Endothelial cell of umbilical vein (primary cell): ENCODE results near the gene GNE. TPM values are rescaled to one million over a fixed set of nuclear protein-coding genes. Genes with fewer than 3 reads are reported as not detected.

Experiments
- BruUV-seq: library from RNA; stranded (reverse); fragments of 400-500 nt; replicated peaks from 2 replicates; lab custom pipeline; 2021; lab: Mats Ljungman, UMichigan
- CTCF ChIA-PET: fragments of 300-600, 350-600 bp; sonication (Branson Sonifier 250); formaldehyde crosslinking; loops from one replicate; lab custom pipeline; 2021; ENCODE audit warnings: antibody characterized with exemption, inconsistent platforms; lab: Charles Lee
- POLR2A ChIA-PET: fragments of 300-600, 350-600 bp; sonication (Branson Sonifier 250); formaldehyde crosslinking; loops from one replicate; lab custom pipeline; 2021; ENCODE audit warnings: antibody characterized with exemption, inconsistent platforms; lab: Charles Lee
- DNase-seq: peaks from one replicate; pipeline ENCODE4 v3.0.0-alpha.2; 2011; ENCODE audit warnings: low read depth, low spot score
- FAIRE-seq: peaks from 2 replicates; lab custom pipeline; 2011; peaks lifted over from hg19 to GRCh38; lab: Jason Lieb, UNC
- H2AFZ ChIP-seq: 2 replicates; pipeline ENCODE4 v1.6.0; 2012; ENCODE audit warnings: low read depth, low read length, control low read depth, inconsistent platforms
- H3K27ac ChIP-seq: 2 replicates; pipeline ENCODE4 v1.5.1; 2011; ENCODE audit warnings: low read depth, mild to moderate bottlenecking, control low read depth, low read length, moderate library complexity; ENCODE audit not compliant: insufficient read depth
- H3K27me3 ChIP-seq, 2 experiments: 2 replicates each; pipeline versions ENCODE4 v1.6.0 to v1.6.1; 2011; ENCODE audit warnings: low read length in 2 of 2, mixed read lengths in 1 of 2; ENCODE audit not compliant: control insufficient read depth in 2 of 2, insufficient read depth in 2 of 2
- H3K36me3 ChIP-seq, 2 experiments: 2 replicates in 1 of 2; 3 replicates in 1 of 2; pipeline ENCODE4 v1.5.1; 2011; ENCODE audit warnings: low read length in 2 of 2, mild to moderate bottlenecking in 1 of 2, moderate library complexity in 1 of 2; ENCODE audit not compliant: control insufficient read depth in 2 of 2, insufficient read depth in 2 of 2; ENCODE audit errors: extremely low read depth in 1 of 2
- H3K4me1 ChIP-seq: 3 replicates; pipeline ENCODE4 v1.5.1; 2011; ENCODE audit warnings: mild to moderate bottlenecking, low read length; ENCODE audit not compliant: control insufficient read depth, insufficient read depth; ENCODE audit errors: extremely low read depth
- H3K4me2 ChIP-seq: 2 replicates; pipeline ENCODE4 v1.6.1; 2011; ENCODE audit warnings: low read length, control low read depth, mixed read lengths; ENCODE audit not compliant: insufficient read depth
- H3K4me3 ChIP-seq, 3 experiments: fragments of 200-600 bp in 1 of 3; sonication (generic), shearing (Covaris generic) in 1 of 3; replicated peaks in 1 of 3; 2 replicates each; pipeline ENCODE4 v1.5.1; 2011 to 2016; ENCODE audit warnings: control low read depth in 3 of 3, low read length in 3 of 3, mild to moderate bottlenecking in 2 of 3, inconsistent platforms in 1 of 3, low read depth in 1 of 3, moderate library complexity in 1 of 3; ENCODE audit not compliant: insufficient read depth in 1 of 3
- H3K79me2 ChIP-seq: 2 replicates; pipeline ENCODE4 v1.6.0; 2012; ENCODE audit warnings: low read length, inconsistent platforms; ENCODE audit not compliant: control insufficient read depth, insufficient read depth
- H3K9ac ChIP-seq: replicated peaks from 2 replicates; pipeline ENCODE3; 2011; ENCODE audit warnings: low read length, control low read depth; ENCODE audit not compliant: insufficient read depth; ENCODE audit errors: extremely low read depth
- H3K9me1 ChIP-seq: replicated peaks from 3 replicates; pipeline ENCODE4 v1.6.0; 2011; ENCODE audit warnings: mild to moderate bottlenecking, low read length; ENCODE audit not compliant: control insufficient read depth, insufficient read depth; ENCODE audit errors: extremely low read depth
- H3K9me3 ChIP-seq: replicated peaks from 2 replicates; pipeline ENCODE4 v1.5.1; 2012; ENCODE audit warnings: low read length, inconsistent platforms; ENCODE audit not compliant: control insufficient read depth, insufficient read depth
- H4K20me1 ChIP-seq: replicated peaks from 2 replicates; pipeline ENCODE3; 2011; ENCODE audit warnings: mild to moderate bottlenecking, low read length; ENCODE audit not compliant: control insufficient read depth, insufficient read depth; ENCODE audit errors: extremely low read depth
- EZH2 ChIP-seq: IDR thresholded peaks from 2 replicates; pipeline ENCODE4 v1.6.1; 2012; ENCODE audit warnings: borderline replicate concordance, low read depth, mild to moderate bottlenecking, moderate library complexity, low read length, inconsistent platforms; ENCODE audit not compliant: severe bottlenecking
- FOS ChIP-seq: IDR thresholded peaks from 2 replicates; pipeline ENCODE4 v1.6.1; 2011; ENCODE audit warnings: mild to moderate bottlenecking, low read length, moderate library complexity, borderline replicate concordance; ENCODE audit not compliant: insufficient read depth
- GATA2 ChIP-seq: IDR thresholded peaks from 2 replicates; pipeline ENCODE4 v1.7.0; 2011; ENCODE audit warnings: low read depth, mild to moderate bottlenecking, moderate library complexity, mixed read lengths, low read length; ENCODE audit not compliant: insufficient read length, insufficient read depth
- JUN ChIP-seq: IDR thresholded peaks from 2 replicates; pipeline ENCODE4 v1.6.1; 2011; ENCODE audit warnings: borderline replicate concordance, low read depth; ENCODE audit not compliant: insufficient read length, insufficient read depth
- POLR2A ChIP-seq: IDR thresholded peaks from 2 replicates; pipeline ENCODE4 v1.6.1; 2012; ENCODE audit warnings: low read depth, mild to moderate bottlenecking, control low read depth, low read length
- POLR2AphosphoS5 ChIP-seq: IDR thresholded peaks from 2 replicates; pipeline ENCODE4 v1.6.1; 2012; ENCODE audit warnings: low read depth, mild to moderate bottlenecking, control low read depth, low read length, moderate library complexity; ENCODE audit not compliant: insufficient read depth
- dilution Hi-C: fragments of 300-500 bp; cut with MboI; formaldehyde crosslinking; loops from one replicate; pipeline ENCODE4 v1.15.0; 2019; ENCODE audit warnings: low sequenced_read_pairs; ENCODE audit not compliant: extremely low pct_ligation_motif_present
- intact Hi-C: fragments of 100-400 bp; cut with micrococcal nuclease; formaldehyde crosslinking; loops from one replicate; pipeline ENCODE4 v1.10.0; 2022
- polyA plus RNA-seq, 4 experiments: library from polyadenylated mRNA; depleted of rRNA in 3 of 4; stranded (reverse) in 3 of 4; unstranded in 1 of 4; fragments of >200 nt; gene quantifications; 2 replicates each; pipeline versions ENCODE4 v1.2.1 to v1.2.3, GENCODE V29; 2011 to 2012; ENCODE audit warnings: missing spikeins in 1 of 4
- total RNA-seq: library from RNA; stranded (reverse); gene quantifications from 2 replicates; pipeline ENCODE4 v1.2.3, GENCODE V29; 2021
- TF ChIP-seq, protein P1 (sequence below): IDR thresholded peaks from 2 replicates; pipeline ENCODE4 v1.6.1; 2011; ENCODE audit not compliant: insufficient read depth, insufficient read length
- TF ChIP-seq, protein P2 (sequence below), 2 donors: IDR thresholded peaks; 1 replicate in 1 of 2; 2 replicates in 1 of 2; pipeline ENCODE4 v1.5.1; 2011; ENCODE audit warnings: low read length in 2 of 2, mild to moderate bottlenecking in 2 of 2, moderate library complexity in 2 of 2, control low read depth in 1 of 2, inconsistent platforms in 1 of 2, low read depth in 1 of 2; ENCODE audit not compliant: insufficient read depth in 1 of 2; ENCODE audit errors: extremely low read depth in 1 of 2

The GNE gene
- total and polyA plus RNA-seq, 2 donors (not counting 3 experiments of a cell fraction or from before 2014, with no cell fraction given), result 8.5 to 11.4 TPM

DNA sequence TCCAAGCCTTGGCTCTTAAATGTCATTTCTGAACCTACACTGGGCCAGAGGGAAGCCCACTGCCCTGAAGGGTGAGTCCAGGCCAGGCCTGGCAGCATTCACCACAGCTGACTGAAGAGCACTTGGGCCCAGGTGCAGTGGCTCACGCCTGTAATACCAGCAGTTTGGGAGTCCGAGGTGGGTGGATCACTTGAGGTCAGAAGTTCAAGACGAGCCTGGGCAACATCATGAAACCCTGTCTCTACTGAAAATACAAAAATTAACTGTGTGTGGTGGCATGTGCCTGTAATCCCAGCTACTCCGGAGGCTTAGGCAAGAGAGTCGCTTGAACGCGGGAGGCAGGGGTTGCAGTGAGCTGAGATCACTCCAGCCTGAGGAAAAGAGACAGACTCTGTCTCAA is 84.0 kb downstream of the GNE start:
- no peaks in the 10 kb centered on the region for H3K9me1 ChIP-seq
- H3K9ac ChIP-seq, result no peak overlapping the region
- no peak overlapping the region for H3K4me2 ChIP-seq
- TF ChIP-seq FOS (no peak), POLR2AphosphoS5 (no peak), GATA2 (no peak), EZH2 (no peak), POLR2A (no peak)
- TF ChIP-seq, protein P1, sequence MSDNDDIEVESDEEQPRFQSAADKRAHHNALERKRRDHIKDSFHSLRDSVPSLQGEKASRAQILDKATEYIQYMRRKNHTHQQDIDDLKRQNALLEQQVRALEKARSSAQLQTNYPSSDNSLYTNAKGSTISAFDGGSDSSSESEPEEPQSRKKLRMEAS, result no peak
- FAIRE-seq (no peak), DNase-seq (no peak)
- intact Hi-C loops (no loop called here), dilution Hi-C loops (no loop called here)
- H3K4me3 ChIP-seq, result no peak overlapping the region
- ChIA-PET POLR2A (no interaction called here), CTCF (interaction anchor here (0.6 to 4.0 kb wide), 3 partner anchors 15 to 166 kb away, joined by 3 to 19 read pairs (median 4); partner anchors contain the start of gene CLTA)
- BruUV-seq, result no TSS peak
- no peaks in the 10 kb centered on the region for H3K9me3 ChIP-seq
- H2AFZ ChIP-seq, result no peak overlapping the region
- no peaks in the 10 kb centered on the region for H4K20me1 ChIP-seq
- no peak overlapping the region for H3K27ac ChIP-seq
- no peaks in the 10 kb centered on the region for H3K4me1 ChIP-seq
- H3K36me3 ChIP-seq, result no peaks in the 10 kb centered on the region
- no peaks in the 10 kb centered on the region for H3K27me3 ChIP-seq
- H3K79me2 ChIP-seq, result no peaks in the 10 kb centered on the region

DNA sequence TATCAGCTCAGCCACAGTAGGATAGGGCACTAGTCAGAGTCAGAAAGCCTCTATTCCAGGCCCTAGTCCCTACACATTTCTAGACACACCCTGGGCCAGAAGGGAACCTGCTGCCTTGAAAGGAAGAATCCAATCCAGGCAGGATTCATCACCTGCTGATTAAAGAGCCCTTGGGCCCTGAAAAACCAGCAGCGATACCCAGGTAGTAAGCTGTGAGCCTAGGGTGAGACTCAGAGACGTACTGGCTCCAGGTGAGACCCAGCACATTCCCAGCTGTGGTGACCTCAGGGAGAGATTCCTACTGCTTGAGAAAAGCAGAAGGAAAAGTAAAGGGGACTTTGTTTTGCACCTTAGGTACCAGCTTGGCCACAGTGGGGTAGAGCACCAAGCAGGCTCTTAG is 84.4 kb downstream of the GNE start:
- no peak for DNase-seq
- no peak overlapping the region for H3K27ac ChIP-seq
- POLR2A ChIA-PET, result interaction anchor here (0.6 kb wide), 1 partner anchor 72 kb away, joined by 3 read pairs; no protein-coding TSS in a partner anchor
- no peaks in the 10 kb centered on the region for H3K9me1 ChIP-seq
- H3K27me3 ChIP-seq, result no peaks in the 10 kb centered on the region
- no peaks in the 10 kb centered on the region for H4K20me1 ChIP-seq
- H3K9ac ChIP-seq, result no peak overlapping the region
- no TSS peak for BruUV-seq
- TF ChIP-seq EZH2 (no peak), GATA2 (no peak), JUN (no peak), POLR2AphosphoS5 (no peak), POLR2A (no peak)
- TF ChIP-seq, protein P2, sequence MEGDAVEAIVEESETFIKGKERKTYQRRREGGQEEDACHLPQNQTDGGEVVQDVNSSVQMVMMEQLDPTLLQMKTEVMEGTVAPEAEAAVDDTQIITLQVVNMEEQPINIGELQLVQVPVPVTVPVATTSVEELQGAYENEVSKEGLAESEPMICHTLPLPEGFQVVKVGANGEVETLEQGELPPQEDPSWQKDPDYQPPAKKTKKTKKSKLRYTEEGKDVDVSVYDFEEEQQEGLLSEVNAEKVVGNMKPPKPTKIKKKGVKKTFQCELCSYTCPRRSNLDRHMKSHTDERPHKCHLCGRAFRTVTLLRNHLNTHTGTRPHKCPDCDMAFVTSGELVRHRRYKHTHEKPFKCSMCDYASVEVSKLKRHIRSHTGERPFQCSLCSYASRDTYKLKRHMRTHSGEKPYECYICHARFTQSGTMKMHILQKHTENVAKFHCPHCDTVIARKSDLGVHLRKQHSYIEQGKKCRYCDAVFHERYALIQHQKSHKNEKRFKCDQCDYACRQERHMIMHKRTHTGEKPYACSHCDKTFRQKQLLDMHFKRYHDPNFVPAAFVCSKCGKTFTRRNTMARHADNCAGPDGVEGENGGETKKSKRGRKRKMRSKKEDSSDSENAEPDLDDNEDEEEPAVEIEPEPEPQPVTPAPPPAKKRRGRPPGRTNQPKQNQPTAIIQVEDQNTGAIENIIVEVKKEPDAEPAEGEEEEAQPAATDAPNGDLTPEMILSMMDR (IDR thresholded peaks at IDR 0.05; ENCODE audit: extremely low read depth in 1 of 2, insufficient read depth in 1 of 2, low read depth in 1 of 2, low read length in 2 of 2), result no peak
- no peak overlapping the region for H2AFZ ChIP-seq
- H3K36me3 ChIP-seq, result no peaks in the 10 kb centered on the region
- dilution Hi-C loops (no loop called here), intact Hi-C loops (no loop called here)
- no peaks in the 10 kb centered on the region for H3K9me3 ChIP-seq
- no peak overlapping the region for H3K4me2 ChIP-seq
- no peak for FAIRE-seq
- no peaks in the 10 kb centered on the region for H3K79me2 ChIP-seq
- H3K4me3 ChIP-seq, result no peak overlapping the region
- H3K4me1 ChIP-seq, result no peaks in the 10 kb centered on the region
- CTCF ChIA-PET, result interaction anchor here (0.6 to 4.0 kb wide), 3 partner anchors 15 to 166 kb away, joined by 3 to 19 read pairs (median 4); partner anchors contain the start of gene CLTA
